SK-N-SH (cell line): ENCODE measurements around the gene CSNK1G2. TPM values are rescaled to one million over a fixed set of nuclear protein-coding genes. Genes with fewer than 3 reads are reported as not detected.

Experiments used
- CTCF ChIA-PET: fragments of 300-600, 350-600 bp; formaldehyde crosslinking; extraction: SDS; loops from one replicate; lab custom pipeline; 2021; lab: Yijun Ruan, JAX
- POLR2A ChIA-PET: fragments of 350-600 bp; sonication (Branson Sonifier 250); formaldehyde crosslinking; extraction: SDS; loops from one replicate; lab custom pipeline; 2020; ENCODE audit warnings: antibody characterized with exemption, inconsistent platforms; lab: Yijun Ruan, JAX
- DNase-seq: peaks from one replicate; pipeline ENCODE4 v3.0.0; 2012
- H2AFZ ChIP-seq: fragments of 200-600 bp; sonication (generic); 2 replicates; pipeline ENCODE4 v1.8.1; 2016; ENCODE audit warnings: antibody characterized with exemption, mild to moderate bottlenecking, low read depth
- H3F3A ChIP-seq: fragments of 200-600 bp; sonication (generic); replicated peaks from 2 replicates; pipeline ENCODE3; 2016; ENCODE audit warnings: antibody characterized with exemption, mild to moderate bottlenecking; ENCODE audit not compliant: insufficient read depth
- H3K27ac ChIP-seq, 2 experiments: fragments of 200-500 bp in 1 of 2; fragments of 200-600 bp in 1 of 2; sonication (Bioruptor generic) in 1 of 2; sonication (generic), shearing (Covaris generic) in 1 of 2; 2 replicates each; pipeline versions ENCODE4 v1.5.1 to v1.6.1; 2014 to 2016; ENCODE audit warnings: low read depth in 2 of 2, inconsistent platforms in 1 of 2, low read length in 1 of 2, mild to moderate bottlenecking in 1 of 2, mixed read lengths in 1 of 2
- H3K27me3 ChIP-seq: fragments of 200-600 bp; sonication (generic), shearing (Covaris generic); 2 replicates; pipeline ENCODE4 v1.6.1; 2016; ENCODE audit warnings: mixed run types; ENCODE audit not compliant: insufficient read depth
- H3K36me3 ChIP-seq, 2 experiments: fragments of 200-500 bp in 1 of 2; fragments of 200-600 bp in 1 of 2; sonication (Bioruptor generic) in 1 of 2; sonication (generic) in 1 of 2; replicated peaks in 1 of 2; 2 replicates each; pipeline versions ENCODE3 to v1.5.1; 2014 to 2016; ENCODE audit warnings: low read length in 1 of 2, mild to moderate bottlenecking in 1 of 2; ENCODE audit not compliant: insufficient read depth in 2 of 2, control insufficient read depth in 1 of 2
- H3K4me1 ChIP-seq, 2 experiments: fragments of 200-500 bp in 1 of 2; fragments of 200-600 bp in 1 of 2; sonication (Bioruptor generic) in 1 of 2; sonication (generic), shearing (Covaris generic) in 1 of 2; 2 replicates each; pipeline versions ENCODE4 v1.5.1 to v1.6.1; 2014 to 2016; ENCODE audit warnings: low read depth in 1 of 2, low read length in 1 of 2, mixed run types in 1 of 2; ENCODE audit not compliant: insufficient read depth in 2 of 2, control insufficient read depth in 1 of 2
- H3K4me2 ChIP-seq: fragments of 200-600 bp; sonication (generic), shearing (Covaris generic); 2 replicates; pipeline ENCODE4 v1.6.1; 2017; ENCODE audit warnings: mixed run types
- H3K4me3 ChIP-seq, 2 experiments: fragments of 200-500 bp in 1 of 2; fragments of 200-600 bp in 1 of 2; sonication (Bioruptor generic) in 1 of 2; sonication (generic), shearing (Covaris generic) in 1 of 2; 2 replicates each; pipeline versions ENCODE4 v1.5.1 to v1.8.1; 2014 to 2016; ENCODE audit warnings: low read depth in 2 of 2, inconsistent platforms in 1 of 2, low read length in 1 of 2, mild to moderate bottlenecking in 1 of 2, mixed read lengths in 1 of 2, moderate library complexity in 1 of 2
- H3K79me2 ChIP-seq: fragments of 200-600 bp; sonication (generic); 2 replicates; pipeline ENCODE4 v1.8.1; 2017; ENCODE audit warnings: mild to moderate bottlenecking; ENCODE audit not compliant: insufficient read depth
- H3K9ac ChIP-seq: fragments of 200-600 bp; sonication (generic); 2 replicates; pipeline ENCODE4 v1.6.1; 2017; ENCODE audit warnings: mixed run types
- H3K9me2 ChIP-seq: fragments of 200-600 bp; sonication (generic); 2 replicates; pipeline ENCODE4 v1.6.1; 2017; ENCODE audit warnings: mixed run types
- H3K9me3 ChIP-seq: fragments of 200-600 bp; sonication (generic); 2 replicates; pipeline ENCODE4 v1.6.1; 2017; ENCODE audit warnings: mixed run types, mild to moderate bottlenecking, moderate library complexity
- H4K20me1 ChIP-seq: fragments of 200-600 bp; sonication (generic); 2 replicates; pipeline ENCODE4 v1.6.1; 2017; ENCODE audit warnings: mild to moderate bottlenecking, mixed run types; ENCODE audit not compliant: insufficient read depth
- CHD2 ChIP-seq: fragments of 150-350 bp; IDR thresholded peaks from 2 replicates; pipeline ENCODE4 v1.6.1; 2018; ENCODE audit warnings: low read length; ENCODE audit not compliant: partially characterized antibody
- ELF1 ChIP-seq: IDR thresholded peaks from 2 replicates; pipeline ENCODE4 v1.4.0; 2012
- FOXJ3 ChIP-seq: sonication (generic); formaldehyde crosslinking; IDR thresholded peaks from 2 replicates; pipeline ENCODE4 v1.5.1; 2020; ENCODE audit warnings: mild to moderate bottlenecking, missing genetic modification reagents
- FOXM1 ChIP-seq: IDR thresholded peaks from 2 replicates; pipeline ENCODE4 v1.4.0; 2012; ENCODE audit warnings: low read depth, mild to moderate bottlenecking
- GABPA ChIP-seq: IDR thresholded peaks from 2 replicates; pipeline ENCODE4 v1.4.0; 2012; ENCODE audit warnings: low read depth, mild to moderate bottlenecking
- IRF3 ChIP-seq: fragments of 150-350 bp; IDR thresholded peaks from 2 replicates; pipeline ENCODE4 v1.6.1; 2016; ENCODE audit warnings: mild to moderate bottlenecking, low read depth, low read length
- MXI1 ChIP-seq: IDR thresholded peaks from 2 replicates; pipeline ENCODE4 v1.6.1; 2012; ENCODE audit warnings: mild to moderate bottlenecking, low read depth, low read length, improper control_type of control experiment
- NFIC ChIP-seq: IDR thresholded peaks from 2 replicates; pipeline ENCODE4 v1.4.0; 2012; ENCODE audit warnings: borderline replicate concordance
- NRF1 ChIP-seq: IDR thresholded peaks from 2 replicates; pipeline ENCODE4 v1.6.1; 2012; ENCODE audit warnings: low read depth, mild to moderate bottlenecking, low read length
- POLR2AphosphoS5 ChIP-seq: IDR thresholded peaks from 2 replicates; pipeline ENCODE4 v1.6.1; 2012; ENCODE audit warnings: low read depth, low read length
- RFX5 ChIP-seq: IDR thresholded peaks from 2 replicates; pipeline ENCODE4 v1.6.1; 2012; ENCODE audit warnings: mild to moderate bottlenecking, improper control_type of control experiment, low read length
- RXRA ChIP-seq: IDR thresholded peaks from 2 replicates; pipeline ENCODE4 v1.4.0; 2012; ENCODE audit warnings: low read depth, mild to moderate bottlenecking, borderline replicate concordance
- SIN3A ChIP-seq: IDR thresholded peaks from 2 replicates; pipeline ENCODE4 v1.6.1; 2012; ENCODE audit warnings: low read depth, mild to moderate bottlenecking, low read length, moderate library complexity, borderline replicate concordance
- SMC3 ChIP-seq: IDR thresholded peaks from 2 replicates; pipeline ENCODE4 v1.6.1; 2012; ENCODE audit warnings: low read depth, low read length, improper control_type of control experiment
- TCF12 ChIP-seq: IDR thresholded peaks from 2 replicates; pipeline ENCODE4 v1.4.0; 2012
- YY1 ChIP-seq: IDR thresholded peaks from 2 replicates; pipeline ENCODE4 v1.4.0; 2012; ENCODE audit warnings: low read depth, mild to moderate bottlenecking
- ZBTB33 ChIP-seq: IDR thresholded peaks from 2 replicates; pipeline ENCODE4 v1.4.0; 2012; ENCODE audit warnings: low read depth, borderline replicate concordance
- WGBS: methylation state at CpG from one replicate; pipeline ENCODE4 v1.1.6; 2017; ENCODE audit warnings: low lambda C conversion rate; 5-methylcytosine and 5-hydroxymethylcytosine counted together
- polyA plus RNA-seq, 3 experiments: library from polyadenylated mRNA; depleted of rRNA; stranded (reverse); fragments of >200 nt; gene quantifications; 2 replicates each; pipeline ENCODE4 v1.2.3, GENCODE V29; 2012
- TF ChIP-seq, protein P1 (sequence below): fragments of 200-600 bp; sonication (generic); IDR thresholded peaks from 2 replicates; pipeline ENCODE4 v1.6.1; 2017; ENCODE audit warnings: antibody characterized with exemption, mild to moderate bottlenecking, moderate library complexity
- TF ChIP-seq, protein P2 (sequence below): fragments of 150-350 bp; IDR thresholded peaks from 2 replicates; pipeline ENCODE4 v1.6.1; 2017; ENCODE audit warnings: antibody characterized with exemption, low read length, low read depth, borderline replicate concordance

Gene CSNK1G2
- polyA plus RNA-seq, 1 of the 3 experiments (the other 2 are of a cell fraction): 79.4 TPM

DNA sequence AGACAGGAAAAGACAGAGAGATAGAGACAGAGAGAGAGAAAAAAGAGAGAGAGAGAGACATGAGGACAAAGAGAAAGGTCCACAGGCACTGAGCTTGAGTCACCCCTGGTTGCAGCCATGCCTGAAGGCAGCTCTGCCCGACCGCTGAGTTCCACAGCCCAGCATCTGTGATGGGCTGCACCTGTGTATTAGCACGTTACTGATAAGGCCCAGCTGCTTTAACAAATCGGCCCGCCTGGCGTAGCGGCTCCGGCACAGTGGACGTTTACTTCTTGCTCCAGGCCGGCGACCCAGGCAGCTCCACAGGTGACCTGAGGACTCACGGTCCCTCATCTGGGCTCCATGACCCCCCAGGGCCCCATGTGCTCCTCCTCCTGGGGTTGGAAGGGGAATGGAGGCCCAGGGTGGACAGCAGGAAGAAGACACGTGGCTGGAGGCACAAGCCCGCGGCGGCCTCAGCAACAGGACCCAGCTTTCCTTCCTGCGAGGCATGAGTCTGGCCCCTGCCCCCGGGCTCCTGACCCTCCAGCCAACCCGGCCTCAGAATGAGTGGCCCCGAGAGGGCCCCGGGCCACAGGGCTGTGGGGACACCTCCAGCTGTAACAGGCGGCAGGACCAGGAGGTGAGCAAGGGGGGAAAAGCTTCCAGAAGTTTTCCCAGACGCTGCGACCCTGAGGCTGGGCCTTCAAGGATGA is 3.9 kb upstream of the CSNK1G2 start:
- no peak overlapping the region for H3K27ac ChIP-seq
- H2AFZ ChIP-seq: no peak overlapping the region
- H4K20me1 ChIP-seq: peaks cover under 1% of the 10 kb centered on the region; the same call in 1 of the 2 replicates
- H3K9me2 ChIP-seq: no peaks in the 10 kb centered on the region
- peaks cover 6 to 7% of the 10 kb centered on the region in 2 experiments; a peak in 3 of 4 replicates for H3K4me1 ChIP-seq
- no peak overlapping the region for H3K9ac ChIP-seq
- no peaks in the 10 kb centered on the region for H3K36me3 ChIP-seq
- H3K4me2 ChIP-seq: no peak overlapping the region
- DNase-seq: no peak
- no peaks in the 10 kb centered on the region for H3K9me3 ChIP-seq
- POLR2A ChIA-PET: interaction anchor here (0.7 kb wide), 1 partner anchor 287 kb away, joined by 4 read pairs; no protein-coding TSS in a partner anchor
- H3K27me3 ChIP-seq: no peaks in the 10 kb centered on the region
- TF ChIP-seq NFIC (no peak), FOXJ3 (CRISPR knock-in tag) (no peak), FOXM1 (no peak), IRF3 (no peak), ELF1 (no peak), SMC3 (no peak), POLR2AphosphoS5 (no peak), YY1 (no peak), TCF12 (no peak), GABPA (no peak), NRF1 (no peak), RXRA (no peak), CHD2 (no peak), MXI1 (no peak), SIN3A (no peak), ZBTB33 (no peak), RFX5 (no peak)
- TF ChIP-seq, protein P1, sequence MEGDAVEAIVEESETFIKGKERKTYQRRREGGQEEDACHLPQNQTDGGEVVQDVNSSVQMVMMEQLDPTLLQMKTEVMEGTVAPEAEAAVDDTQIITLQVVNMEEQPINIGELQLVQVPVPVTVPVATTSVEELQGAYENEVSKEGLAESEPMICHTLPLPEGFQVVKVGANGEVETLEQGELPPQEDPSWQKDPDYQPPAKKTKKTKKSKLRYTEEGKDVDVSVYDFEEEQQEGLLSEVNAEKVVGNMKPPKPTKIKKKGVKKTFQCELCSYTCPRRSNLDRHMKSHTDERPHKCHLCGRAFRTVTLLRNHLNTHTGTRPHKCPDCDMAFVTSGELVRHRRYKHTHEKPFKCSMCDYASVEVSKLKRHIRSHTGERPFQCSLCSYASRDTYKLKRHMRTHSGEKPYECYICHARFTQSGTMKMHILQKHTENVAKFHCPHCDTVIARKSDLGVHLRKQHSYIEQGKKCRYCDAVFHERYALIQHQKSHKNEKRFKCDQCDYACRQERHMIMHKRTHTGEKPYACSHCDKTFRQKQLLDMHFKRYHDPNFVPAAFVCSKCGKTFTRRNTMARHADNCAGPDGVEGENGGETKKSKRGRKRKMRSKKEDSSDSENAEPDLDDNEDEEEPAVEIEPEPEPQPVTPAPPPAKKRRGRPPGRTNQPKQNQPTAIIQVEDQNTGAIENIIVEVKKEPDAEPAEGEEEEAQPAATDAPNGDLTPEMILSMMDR: no peak
- TF ChIP-seq, protein P2, sequence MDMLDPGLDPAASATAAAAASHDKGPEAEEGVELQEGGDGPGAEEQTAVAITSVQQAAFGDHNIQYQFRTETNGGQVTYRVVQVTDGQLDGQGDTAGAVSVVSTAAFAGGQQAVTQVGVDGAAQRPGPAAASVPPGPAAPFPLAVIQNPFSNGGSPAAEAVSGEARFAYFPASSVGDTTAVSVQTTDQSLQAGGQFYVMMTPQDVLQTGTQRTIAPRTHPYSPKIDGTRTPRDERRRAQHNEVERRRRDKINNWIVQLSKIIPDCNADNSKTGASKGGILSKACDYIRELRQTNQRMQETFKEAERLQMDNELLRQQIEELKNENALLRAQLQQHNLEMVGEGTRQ: no peak
- H3K4me3 ChIP-seq: no peak overlapping the region
- WGBS: 95% methylated on average over 17 of the region's 24 CpGs
- peaks cover 12% of the 10 kb centered on the region for H3F3A ChIP-seq
- CTCF ChIA-PET: interaction anchor here (0.6 to 1.3 kb wide), 5 partner anchors 8 to 297 kb away, joined by 3 to 5 read pairs (median 3); no protein-coding TSS in a partner anchor
- H3K79me2 ChIP-seq: peaks cover 8% of the 10 kb centered on the region; the same call in 1 of the 2 replicates
